ENCODE data around the gene DSCAM. TPM values are rescaled to one million over a fixed set of nuclear protein-coding genes. Genes with fewer than 3 reads are reported as not detected.
"Not testable (repeated sequence)": the region's sequence is repeated elsewhere in the genome, so short reads cannot be mapped to it uniquely, and the experiment has no call there.

DSCAM gene
- total RNA-seq, 1 donor from 2014 or later = not detected

GRCh38 chr21:40331804-40332203 lies 515.2 kb downstream of the DSCAM start:
- intact Hi-C loops (cut with micrococcal nuclease) = no loop called here

GRCh38 chr21:40331172-40331571 lies 515.8 kb downstream of the DSCAM start:
- intact Hi-C loops (cut with micrococcal nuclease) = no loop called here

GRCh38 chr21:40324389-40324788 lies 522.6 kb downstream of the DSCAM start:
- intact Hi-C loops (cut with micrococcal nuclease) = no loop called here

GRCh38 chr21:40320718-40321117 lies 526.2 kb downstream of the DSCAM start:
- intact Hi-C loops (cut with micrococcal nuclease) = not testable (repeated sequence)

GRCh38 chr21:40318371-40318770 lies 528.6 kb downstream of the DSCAM start:
- intact Hi-C loops (cut with micrococcal nuclease) = no loop called here

- intact Hi-C loops (cut with micrococcal nuclease) = no loop called here
Observed at GRCh38 chr21:40316104-40316503, 530.9 kb downstream of the DSCAM start.

GRCh38 chr21:40315626-40316025 lies 531.3 kb downstream of the DSCAM start:
- intact Hi-C loops (cut with micrococcal nuclease) = no loop called here

GRCh38 chr21:40313260-40313659 lies 533.7 kb downstream of the DSCAM start:
- intact Hi-C loops (cut with micrococcal nuclease) = no loop called here

GRCh38 chr21:40300300-40300699 lies 546.7 kb downstream of the DSCAM start:
- intact Hi-C loops (cut with micrococcal nuclease) = no loop called here

- intact Hi-C loops (cut with micrococcal nuclease) = no loop called here
Observed at GRCh38 chr21:40299451-40299850, 547.5 kb downstream of the DSCAM start.

- intact Hi-C loops (cut with micrococcal nuclease) = no loop called here
Observed at GRCh38 chr21:40294345-40294744, 552.6 kb downstream of the DSCAM start.

- intact Hi-C loops (cut with micrococcal nuclease) = no loop called here
Observed at GRCh38 chr21:40291560-40291959, 555.4 kb downstream of the DSCAM start.

GRCh38 chr21:40284409-40284808 lies 562.5 kb downstream of the DSCAM start:
- intact Hi-C loops (cut with micrococcal nuclease) = no loop called here

GRCh38 chr21:40282912-40283886 lies 563.8 kb downstream of the DSCAM start:
- intact Hi-C loops (cut with micrococcal nuclease) = no loop called here

- intact Hi-C loops (cut with micrococcal nuclease) = no loop called here
Observed at GRCh38 chr21:40278345-40278744, 568.6 kb downstream of the DSCAM start.

GRCh38 chr21:40276001-40276400 lies 571.0 kb downstream of the DSCAM start:
- intact Hi-C loops (cut with micrococcal nuclease) = no loop called here

- intact Hi-C loops (cut with micrococcal nuclease) = no loop called here
Observed at GRCh38 chr21:40272037-40272436, 574.9 kb downstream of the DSCAM start.

GRCh38 chr21:40271164-40271563 lies 575.8 kb downstream of the DSCAM start:
- intact Hi-C loops (cut with micrococcal nuclease) = no loop called here

GRCh38 chr21:40270047-40270446 lies 576.9 kb downstream of the DSCAM start:
- intact Hi-C loops (cut with micrococcal nuclease) = no loop called here

- intact Hi-C loops (cut with micrococcal nuclease) = no loop called here
Observed at GRCh38 chr21:40269239-40269638, 577.7 kb downstream of the DSCAM start.

- intact Hi-C loops (cut with micrococcal nuclease) = loop anchor here (10.0 kb wide), 1 partner anchor 156 kb away; no protein-coding TSS in a partner anchor
Observed at GRCh38 chr21:40258456-40258855, 588.5 kb downstream of the DSCAM start.

GRCh38 chr21:40257342-40257741 lies 589.6 kb downstream of the DSCAM start:
- intact Hi-C loops (cut with micrococcal nuclease) = loop anchor here (10.0 kb wide), 1 partner anchor 157 kb away; no protein-coding TSS in a partner anchor

Data from T-helper 1 cell treated with Interleukin-12 subunit alpha and Interleukin-12 subunit beta and Interleukin-4 antibody, amounts not matched to agents 30 ng/mL and 1 ng/mL, for 36 hours (primary cell).